Adrenal gland (tissue), 12 donors: ENCODE measurements around the gene PKP4. TPM values are rescaled to one million over a fixed set of nuclear protein-coding genes. Genes with fewer than 3 reads are reported as not detected.

Experiments used
- DNase-seq, 7 donors: peaks; one replicate each; pipeline ENCODE4 v3.0.0-alpha.2; 2019 to 2020
- H3K27ac ChIP-seq, 5 donors: fragments of 200-600 bp; sonication (generic) in 4 of 5; 1 replicate in 3 of 5; 2 replicates in 2 of 5; pipeline versions ENCODE4 v1.5.1 to v1.8.0; 2016 to 2020; ENCODE audit warnings: mild to moderate bottlenecking in 1 of 5
- H3K27me3 ChIP-seq: fragments of 200-600 bp; 2 replicates; pipeline ENCODE4 v1.8.0; 2021
- H3K36me3 ChIP-seq, 2 donors: fragments of 200-600 bp; replicated peaks in 1 of 2; 1 replicate in 1 of 2; 2 replicates in 1 of 2; pipeline versions ENCODE4 v1.5.1 to v1.8.0; 2018 to 2022
- H3K4me1 ChIP-seq, 2 donors: fragments of 200-600 bp; replicated peaks in 1 of 2; 1 replicate in 1 of 2; 2 replicates in 1 of 2; pipeline versions ENCODE4 v1.5.1 to v1.8.0; 2018 to 2021
- H3K4me3 ChIP-seq, 4 donors: fragments of 200-600 bp; sonication (generic) in 3 of 4; one replicate each; pipeline ENCODE4 v1.5.1; 2016 to 2018
- H3K9me3 ChIP-seq, 3 donors: fragments of 200-600 bp; sonication (generic) in 1 of 3; replicated peaks in 1 of 3; 1 replicate in 2 of 3; 2 replicates in 1 of 3; pipeline versions ENCODE4 v1.5.1 to v1.8.0; 2016 to 2021
- POLR2A ChIP-seq, 2 donors: fragments of 450-650 bp; IDR thresholded peaks; one replicate each; pipeline ENCODE4 v1.6.1; 2017; ENCODE audit warnings: antibody characterized with exemption in 2 of 2, mild to moderate bottlenecking in 2 of 2, moderate library complexity in 1 of 2
- WGBS, 4 donors: extraction: QIAGEN DNeasy Blood & Tissue Kit in 2 of 4; methylation state at CpG; one replicate each; pipeline versions ENCODE4 v1.1.5 to v1.1.7; 2013 to 2017; 5-methylcytosine and 5-hydroxymethylcytosine counted together
- intact Hi-C, 2 donors: fragments of 100-400 bp; cut with DNase I; formaldehyde crosslinking; loops; one replicate each; pipeline versions ENCODE4 v1.14.1 to v1.15.0; 2022 to 2023
- polyA plus RNA-seq, 3 donors: library from polyadenylated mRNA; stranded (reverse); fragments of 200-250 nt in 2 of 3; fragments of 350-450 nt in 1 of 3; fragmentation: Illumina TruSeq in 1 of 3; extraction: RNeasy Lipid Tissue Mini Kit (QIAGEN cat#74804) in 1 of 3; gene quantifications; one replicate each; pipeline ENCODE4 v1.2.3, GENCODE V29; 2013 to 2014
- total RNA-seq, 9 donors: library from RNA; depleted of rRNA in 4 of 9; stranded (reverse); fragments of >200 nt in 4 of 9; fragments of 120-200 nt in 1 of 9; fragmentation: NEBNext Ultra II Directional in 1 of 9; extraction: Animal tissue kit (Norgen Biotek cat#: 25700) in 1 of 9; gene quantifications; one replicate each; pipeline versions ENCODE4 v1.1.0 to v1.2.4, GENCODE V29; 2013 to 2023
- TF ChIP-seq, protein P1 (sequence below), 6 experiments: fragments of 450-650 bp in 4 of 6; fragments of 200-600 bp in 2 of 6; sonication (generic) in 1 of 6; IDR thresholded peaks; 1 replicate in 5 of 6; 2 replicates in 1 of 6; pipeline versions ENCODE4 v1.5.1 to v1.8.0; 2016 to 2021; ENCODE audit warnings: antibody characterized with exemption in 6 of 6, mild to moderate bottlenecking in 2 of 6, moderate library complexity in 1 of 6
- donor health status: healthy with polysubstance abuse.
- donor health status: Bipolar disorder and iron deficiency.
- donor health status: DM: yes; HTN: yes; CAD: no.
- donor health status: DM: no; HTN: no; CAD: no.
- donor health status: DM: no; HTN: no; CAD: no.
- donor health status: DM: yes; HTN: yes; CAD: no.

The PKP4 gene
- total and polyA plus RNA-seq, 12 donors, result 15.6 to 34.9 (median 23.3) TPM

DNA sequence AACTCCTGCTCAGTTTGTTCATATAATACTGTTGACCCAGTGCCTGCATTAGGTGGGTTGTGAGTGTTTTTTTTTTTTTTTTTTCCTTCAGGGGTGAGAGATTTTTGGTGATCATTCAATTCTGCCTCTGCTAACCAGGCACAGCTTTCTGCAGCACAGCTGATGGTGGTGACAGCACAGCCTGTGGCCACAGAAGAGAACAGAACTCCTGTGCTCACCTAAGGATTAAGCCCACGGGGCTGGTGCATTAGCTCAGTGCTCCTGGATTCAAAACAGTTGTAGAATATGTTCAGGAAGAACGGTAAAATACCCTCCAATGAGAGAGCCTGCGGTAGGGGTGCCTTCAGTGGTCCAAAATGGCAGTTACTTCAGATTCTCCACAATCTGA lies 42.0 kb downstream of the PKP4 start:
- no peaks in the 10 kb centered on the region for H3K27me3 ChIP-seq
- 88 to 99% (median 95%) methylated on average over 3 of the region's 3 CpGs for whole genome bisulfite sequencing, 4 donors
- TF ChIP-seq POLR2A (IDR thresholded peaks at IDR 0.05), result no peak
- TF ChIP-seq, protein P1, sequence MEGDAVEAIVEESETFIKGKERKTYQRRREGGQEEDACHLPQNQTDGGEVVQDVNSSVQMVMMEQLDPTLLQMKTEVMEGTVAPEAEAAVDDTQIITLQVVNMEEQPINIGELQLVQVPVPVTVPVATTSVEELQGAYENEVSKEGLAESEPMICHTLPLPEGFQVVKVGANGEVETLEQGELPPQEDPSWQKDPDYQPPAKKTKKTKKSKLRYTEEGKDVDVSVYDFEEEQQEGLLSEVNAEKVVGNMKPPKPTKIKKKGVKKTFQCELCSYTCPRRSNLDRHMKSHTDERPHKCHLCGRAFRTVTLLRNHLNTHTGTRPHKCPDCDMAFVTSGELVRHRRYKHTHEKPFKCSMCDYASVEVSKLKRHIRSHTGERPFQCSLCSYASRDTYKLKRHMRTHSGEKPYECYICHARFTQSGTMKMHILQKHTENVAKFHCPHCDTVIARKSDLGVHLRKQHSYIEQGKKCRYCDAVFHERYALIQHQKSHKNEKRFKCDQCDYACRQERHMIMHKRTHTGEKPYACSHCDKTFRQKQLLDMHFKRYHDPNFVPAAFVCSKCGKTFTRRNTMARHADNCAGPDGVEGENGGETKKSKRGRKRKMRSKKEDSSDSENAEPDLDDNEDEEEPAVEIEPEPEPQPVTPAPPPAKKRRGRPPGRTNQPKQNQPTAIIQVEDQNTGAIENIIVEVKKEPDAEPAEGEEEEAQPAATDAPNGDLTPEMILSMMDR (IDR thresholded peaks at IDR 0.05), result no peak
- no peaks in the 10 kb centered on the region for H3K36me3 ChIP-seq
- intact Hi-C loops, result no loop called here
- no peaks in the 10 kb centered on the region for H3K4me1 ChIP-seq
- DNase-seq, result no peak
- H3K4me3 ChIP-seq, result no peak overlapping the region
- H3K27ac ChIP-seq, result no peak overlapping the region
- no peaks in the 10 kb centered on the region for H3K9me3 ChIP-seq

DNA sequence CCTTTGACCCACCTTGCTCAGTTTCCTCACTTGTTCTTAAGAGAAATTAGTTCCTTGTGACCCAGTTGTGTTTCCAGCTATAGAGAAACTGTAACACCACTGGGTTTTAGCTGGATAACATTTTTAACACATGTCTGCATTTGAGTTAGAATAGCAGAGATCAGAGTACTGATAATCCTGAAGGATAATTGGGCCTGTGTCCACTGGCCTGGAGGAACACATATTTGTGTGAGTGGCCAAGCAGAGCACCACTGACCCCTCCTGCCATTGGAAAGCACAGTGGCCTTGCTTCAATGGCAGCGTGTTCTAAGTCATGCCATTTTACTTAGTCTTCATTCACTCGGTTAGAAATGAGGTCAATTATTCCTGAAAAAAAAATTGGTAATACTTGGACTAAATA lies 42.6 kb downstream of the PKP4 start:
- no peak overlapping the region for H3K27ac ChIP-seq
- 50 to 56% (median 54%) methylated on average over 2 of the region's 2 CpGs for WGBS, 4 donors
- H3K9me3 ChIP-seq, result no peaks in the 10 kb centered on the region
- no peaks in the 10 kb centered on the region for H3K4me1 ChIP-seq
- no peaks in the 10 kb centered on the region for H3K36me3 ChIP-seq
- H3K27me3 ChIP-seq, result no peaks in the 10 kb centered on the region
- DNase-seq, result peak in 1 of 7 donors; percentile 7
- TF ChIP-seq POLR2A (IDR thresholded peaks at IDR 0.05), result no peak
- TF ChIP-seq, protein P1 (IDR thresholded peaks at IDR 0.05), result no peak
- intact Hi-C loops, result no loop called here
- no peak overlapping the region for H3K4me3 ChIP-seq

DNA sequence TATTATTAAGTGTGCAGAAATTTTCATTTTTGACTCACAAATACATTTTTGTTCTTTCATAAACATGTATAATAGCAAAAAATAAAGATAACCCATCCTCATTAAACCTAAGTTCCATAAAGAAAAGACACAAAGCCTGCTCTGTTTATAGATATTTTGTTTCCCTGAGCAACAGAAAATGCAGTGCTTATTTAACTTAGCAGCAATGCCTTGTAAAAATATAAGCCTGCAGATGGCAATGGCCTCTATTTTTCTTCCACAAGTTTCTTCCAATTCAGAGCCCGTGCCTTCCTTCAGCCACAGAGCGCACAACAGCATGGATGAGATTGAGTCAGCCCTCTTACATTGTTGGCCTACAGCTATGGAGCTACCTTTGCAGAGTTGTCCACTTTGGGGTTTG lies 43.6 kb downstream of the PKP4 start:
- 87 to 97% (median 95%) methylated on average over 2 of the region's 2 CpGs for WGBS, 4 donors
- Histone ChIP-seq H3K36me3 (no peaks in the 10 kb centered on the region), H3K4me3 (no peak overlapping the region), H3K4me1 (no peaks in the 10 kb centered on the region), H3K9me3 (no peaks in the 10 kb centered on the region), H3K27ac (no peak overlapping the region), H3K27me3 (no peaks in the 10 kb centered on the region)
- intact Hi-C loops, result no loop called here
- no peak for TF ChIP-seq POLR2A (IDR thresholded peaks at IDR 0.05)
- TF ChIP-seq, protein P1 (IDR thresholded peaks at IDR 0.05), result no peak
- no peak for DNase-seq

DNA sequence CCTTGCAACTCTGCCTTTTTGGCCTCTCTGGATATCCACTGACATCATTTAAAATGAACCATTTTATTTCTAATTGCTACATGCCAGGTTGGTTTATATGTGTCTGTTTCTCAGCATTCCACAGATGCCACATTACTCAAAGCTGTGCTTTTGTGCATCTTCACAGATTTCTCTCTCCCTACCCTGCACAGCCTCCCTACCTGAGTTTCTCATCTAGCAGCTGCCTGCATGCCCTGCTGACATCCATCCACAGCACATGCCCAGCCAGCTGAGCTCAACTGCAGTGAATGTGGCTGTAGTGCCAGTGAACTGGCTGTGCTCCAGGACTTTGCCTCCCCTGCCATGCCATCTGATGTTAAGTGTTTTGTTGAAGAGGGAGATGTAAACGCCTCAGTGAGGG lies 44.5 kb downstream of the PKP4 start:
- Histone ChIP-seq H3K27me3 (no peaks in the 10 kb centered on the region), H3K9me3 (no peaks in the 10 kb centered on the region), H3K36me3 (no peaks in the 10 kb centered on the region), H3K4me3 (no peak overlapping the region), H3K27ac (no peak overlapping the region), H3K4me1 (no peaks in the 10 kb centered on the region)
- WGBS, 4 donors, result 72 to 80% (median 74%) methylated on average over 1 of the region's 1 CpG
- intact Hi-C loops, result no loop called here
- TF ChIP-seq POLR2A (IDR thresholded peaks at IDR 0.05), result no peak
- TF ChIP-seq, protein P1 (IDR thresholded peaks at IDR 0.05), result no peak
- peak in 1 of 7 donors; percentile 62 for DNase-seq
